Endothelial cell of umbilical vein (primary cell): ENCODE data around the gene MUC2. TPM values are rescaled to one million over a fixed set of nuclear protein-coding genes. Genes with fewer than 3 reads are reported as not detected.

Experiments
- BruUV-seq: library from RNA; stranded (reverse); fragments of 400-500 nt; replicated peaks from 2 replicates; lab custom pipeline; 2021; lab: Mats Ljungman, UMichigan
- CTCF ChIA-PET: fragments of 300-600, 350-600 bp; sonication (Branson Sonifier 250); formaldehyde crosslinking; loops from one replicate; lab custom pipeline; 2021; ENCODE audit warnings: antibody characterized with exemption, inconsistent platforms; lab: Charles Lee
- POLR2A ChIA-PET: fragments of 300-600, 350-600 bp; sonication (Branson Sonifier 250); formaldehyde crosslinking; loops from one replicate; lab custom pipeline; 2021; ENCODE audit warnings: antibody characterized with exemption, inconsistent platforms; lab: Charles Lee
- DNase-seq: peaks from one replicate; pipeline ENCODE4 v3.0.0-alpha.2; 2011; ENCODE audit warnings: low read depth, low spot score
- FAIRE-seq: peaks from 2 replicates; lab custom pipeline; 2011; peaks lifted over from hg19 to GRCh38; lab: Jason Lieb, UNC
- H2AFZ ChIP-seq: 2 replicates; pipeline ENCODE4 v1.6.0; 2012; ENCODE audit warnings: low read depth, low read length, control low read depth, inconsistent platforms
- H3K27ac ChIP-seq: 2 replicates; pipeline ENCODE4 v1.5.1; 2011; ENCODE audit warnings: low read depth, mild to moderate bottlenecking, control low read depth, low read length, moderate library complexity; ENCODE audit not compliant: insufficient read depth
- H3K27me3 ChIP-seq, 2 experiments: 2 replicates each; pipeline versions ENCODE4 v1.6.0 to v1.6.1; 2011; ENCODE audit warnings: low read length in 2 of 2, mixed read lengths in 1 of 2; ENCODE audit not compliant: control insufficient read depth in 2 of 2, insufficient read depth in 2 of 2
- H3K36me3 ChIP-seq, 2 experiments: 2 replicates in 1 of 2; 3 replicates in 1 of 2; pipeline ENCODE4 v1.5.1; 2011; ENCODE audit warnings: low read length in 2 of 2, mild to moderate bottlenecking in 1 of 2, moderate library complexity in 1 of 2; ENCODE audit not compliant: control insufficient read depth in 2 of 2, insufficient read depth in 2 of 2; ENCODE audit errors: extremely low read depth in 1 of 2
- H3K4me1 ChIP-seq: 3 replicates; pipeline ENCODE4 v1.5.1; 2011; ENCODE audit warnings: mild to moderate bottlenecking, low read length; ENCODE audit not compliant: control insufficient read depth, insufficient read depth; ENCODE audit errors: extremely low read depth
- H3K4me2 ChIP-seq: 2 replicates; pipeline ENCODE4 v1.6.1; 2011; ENCODE audit warnings: low read length, control low read depth, mixed read lengths; ENCODE audit not compliant: insufficient read depth
- H3K4me3 ChIP-seq, 3 experiments: fragments of 200-600 bp in 1 of 3; sonication (generic), shearing (Covaris generic) in 1 of 3; replicated peaks in 1 of 3; 2 replicates each; pipeline ENCODE4 v1.5.1; 2011 to 2016; ENCODE audit warnings: control low read depth in 3 of 3, low read length in 3 of 3, mild to moderate bottlenecking in 2 of 3, inconsistent platforms in 1 of 3, low read depth in 1 of 3, moderate library complexity in 1 of 3; ENCODE audit not compliant: insufficient read depth in 1 of 3
- H3K79me2 ChIP-seq: 2 replicates; pipeline ENCODE4 v1.6.0; 2012; ENCODE audit warnings: low read length, inconsistent platforms; ENCODE audit not compliant: control insufficient read depth, insufficient read depth
- H3K9ac ChIP-seq: replicated peaks from 2 replicates; pipeline ENCODE3; 2011; ENCODE audit warnings: low read length, control low read depth; ENCODE audit not compliant: insufficient read depth; ENCODE audit errors: extremely low read depth
- H3K9me1 ChIP-seq: replicated peaks from 3 replicates; pipeline ENCODE4 v1.6.0; 2011; ENCODE audit warnings: mild to moderate bottlenecking, low read length; ENCODE audit not compliant: control insufficient read depth, insufficient read depth; ENCODE audit errors: extremely low read depth
- H3K9me3 ChIP-seq: replicated peaks from 2 replicates; pipeline ENCODE4 v1.5.1; 2012; ENCODE audit warnings: low read length, inconsistent platforms; ENCODE audit not compliant: control insufficient read depth, insufficient read depth
- H4K20me1 ChIP-seq: replicated peaks from 2 replicates; pipeline ENCODE3; 2011; ENCODE audit warnings: mild to moderate bottlenecking, low read length; ENCODE audit not compliant: control insufficient read depth, insufficient read depth; ENCODE audit errors: extremely low read depth
- EZH2 ChIP-seq: IDR thresholded peaks from 2 replicates; pipeline ENCODE4 v1.6.1; 2012; ENCODE audit warnings: borderline replicate concordance, low read depth, mild to moderate bottlenecking, moderate library complexity, low read length, inconsistent platforms; ENCODE audit not compliant: severe bottlenecking
- FOS ChIP-seq: IDR thresholded peaks from 2 replicates; pipeline ENCODE4 v1.6.1; 2011; ENCODE audit warnings: mild to moderate bottlenecking, low read length, moderate library complexity, borderline replicate concordance; ENCODE audit not compliant: insufficient read depth
- GATA2 ChIP-seq: IDR thresholded peaks from 2 replicates; pipeline ENCODE4 v1.7.0; 2011; ENCODE audit warnings: low read depth, mild to moderate bottlenecking, moderate library complexity, mixed read lengths, low read length; ENCODE audit not compliant: insufficient read length, insufficient read depth
- JUN ChIP-seq: IDR thresholded peaks from 2 replicates; pipeline ENCODE4 v1.6.1; 2011; ENCODE audit warnings: borderline replicate concordance, low read depth; ENCODE audit not compliant: insufficient read length, insufficient read depth
- MYC ChIP-seq: IDR thresholded peaks from one replicate; pipeline ENCODE4 v1.6.1; 2011; ENCODE audit warnings: mild to moderate bottlenecking, low read depth, low read length
- POLR2A ChIP-seq: IDR thresholded peaks from 2 replicates; pipeline ENCODE4 v1.6.1; 2012; ENCODE audit warnings: low read depth, mild to moderate bottlenecking, control low read depth, low read length
- POLR2AphosphoS5 ChIP-seq: IDR thresholded peaks from 2 replicates; pipeline ENCODE4 v1.6.1; 2012; ENCODE audit warnings: low read depth, mild to moderate bottlenecking, control low read depth, low read length, moderate library complexity; ENCODE audit not compliant: insufficient read depth
- dilution Hi-C: fragments of 300-500 bp; cut with MboI; formaldehyde crosslinking; loops from one replicate; pipeline ENCODE4 v1.15.0; 2019; ENCODE audit warnings: low sequenced_read_pairs; ENCODE audit not compliant: extremely low pct_ligation_motif_present
- intact Hi-C: fragments of 100-400 bp; cut with micrococcal nuclease; formaldehyde crosslinking; loops from one replicate; pipeline ENCODE4 v1.10.0; 2022
- polyA plus RNA-seq, 4 experiments: library from polyadenylated mRNA; depleted of rRNA in 3 of 4; stranded (reverse) in 3 of 4; unstranded in 1 of 4; fragments of >200 nt; gene quantifications; 2 replicates each; pipeline versions ENCODE4 v1.2.1 to v1.2.3, GENCODE V29; 2011 to 2012; ENCODE audit warnings: missing spikeins in 1 of 4
- total RNA-seq: library from RNA; stranded (reverse); gene quantifications from 2 replicates; pipeline ENCODE4 v1.2.3, GENCODE V29; 2021
- TF ChIP-seq, protein P1 (sequence below), 2 donors: IDR thresholded peaks; 1 replicate in 1 of 2; 2 replicates in 1 of 2; pipeline ENCODE4 v1.5.1; 2011; ENCODE audit warnings: low read length in 2 of 2, mild to moderate bottlenecking in 2 of 2, moderate library complexity in 2 of 2, control low read depth in 1 of 2, inconsistent platforms in 1 of 2, low read depth in 1 of 2; ENCODE audit not compliant: insufficient read depth in 1 of 2; ENCODE audit errors: extremely low read depth in 1 of 2
- TF ChIP-seq, protein P2 (sequence below): IDR thresholded peaks from 2 replicates; pipeline ENCODE4 v1.6.1; 2011; ENCODE audit not compliant: insufficient read depth, insufficient read length

MUC2 gene
- total and polyA plus RNA-seq, 2 donors (not counting 3 experiments of a cell fraction or from before 2014, with no cell fraction given), result not detected

DNA sequence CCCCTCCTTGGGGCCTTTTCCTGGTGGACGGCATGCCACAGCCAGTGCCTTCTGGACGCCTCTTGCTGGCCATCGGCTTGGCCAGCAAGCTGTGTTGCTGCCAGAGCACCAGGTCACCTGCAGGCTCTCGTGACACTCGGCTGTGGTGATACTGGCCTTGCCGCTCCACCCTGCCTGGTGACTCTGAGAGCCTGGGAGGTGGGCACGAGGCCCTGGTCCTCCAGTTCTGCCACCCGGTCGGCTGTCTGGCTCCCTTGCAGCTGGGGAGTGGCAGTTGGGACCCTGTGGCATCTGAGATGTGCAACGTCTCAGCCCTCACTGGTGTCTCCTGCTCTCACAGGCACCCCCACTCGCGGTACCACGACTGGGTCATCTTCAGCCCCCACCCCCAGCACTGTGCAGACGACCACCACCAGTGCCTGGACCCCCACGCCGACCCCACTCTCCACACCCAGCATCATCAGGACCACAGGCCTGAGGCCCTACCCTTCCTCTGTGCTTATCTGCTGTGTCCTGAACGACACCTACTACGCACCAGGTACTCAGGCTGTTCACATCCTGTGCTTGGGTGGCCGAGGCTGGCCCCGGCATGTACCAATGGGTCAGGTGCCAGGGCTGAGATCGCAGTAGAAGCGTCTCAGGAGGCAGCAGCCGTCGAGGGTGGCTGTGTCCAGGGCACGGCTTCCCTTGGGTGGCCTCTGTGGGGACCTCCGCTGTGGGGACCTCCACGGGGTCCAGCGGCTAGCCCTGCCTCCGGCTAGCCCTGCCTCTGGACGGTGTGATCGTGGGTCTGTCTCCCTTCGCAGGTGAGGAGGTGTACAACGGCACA lies 26.0 kb downstream of the MUC2 start:
- Histone ChIP-seq H3K9ac (no peak overlapping the region), H3K9me3 (no peaks in the 10 kb centered on the region), H3K9me1 (no peaks in the 10 kb centered on the region), H4K20me1 (no peaks in the 10 kb centered on the region), H3K4me2 (no peak overlapping the region), H3K27ac (no peak overlapping the region), H3K36me3 (no peaks in the 10 kb centered on the region), H3K27me3 (no peaks in the 10 kb centered on the region), H3K79me2 (no peaks in the 10 kb centered on the region), H3K4me3 (no peak overlapping the region), H3K4me1 (no peaks in the 10 kb centered on the region), H2AFZ (no peak overlapping the region)
- dilution Hi-C loops (no loop called here), intact Hi-C loops (no loop called here)
- no peak for DNase-seq
- TF ChIP-seq, protein P1, sequence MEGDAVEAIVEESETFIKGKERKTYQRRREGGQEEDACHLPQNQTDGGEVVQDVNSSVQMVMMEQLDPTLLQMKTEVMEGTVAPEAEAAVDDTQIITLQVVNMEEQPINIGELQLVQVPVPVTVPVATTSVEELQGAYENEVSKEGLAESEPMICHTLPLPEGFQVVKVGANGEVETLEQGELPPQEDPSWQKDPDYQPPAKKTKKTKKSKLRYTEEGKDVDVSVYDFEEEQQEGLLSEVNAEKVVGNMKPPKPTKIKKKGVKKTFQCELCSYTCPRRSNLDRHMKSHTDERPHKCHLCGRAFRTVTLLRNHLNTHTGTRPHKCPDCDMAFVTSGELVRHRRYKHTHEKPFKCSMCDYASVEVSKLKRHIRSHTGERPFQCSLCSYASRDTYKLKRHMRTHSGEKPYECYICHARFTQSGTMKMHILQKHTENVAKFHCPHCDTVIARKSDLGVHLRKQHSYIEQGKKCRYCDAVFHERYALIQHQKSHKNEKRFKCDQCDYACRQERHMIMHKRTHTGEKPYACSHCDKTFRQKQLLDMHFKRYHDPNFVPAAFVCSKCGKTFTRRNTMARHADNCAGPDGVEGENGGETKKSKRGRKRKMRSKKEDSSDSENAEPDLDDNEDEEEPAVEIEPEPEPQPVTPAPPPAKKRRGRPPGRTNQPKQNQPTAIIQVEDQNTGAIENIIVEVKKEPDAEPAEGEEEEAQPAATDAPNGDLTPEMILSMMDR (IDR thresholded peaks at IDR 0.05; ENCODE audit: extremely low read depth in 1 of 2, insufficient read depth in 1 of 2, low read depth in 1 of 2, low read length in 2 of 2), result no peak
- TF ChIP-seq EZH2 (no peak), GATA2 (no peak), MYC (no peak), POLR2A (no peak), POLR2AphosphoS5 (no peak), JUN (no peak), FOS (no peak)
- TF ChIP-seq, protein P2, sequence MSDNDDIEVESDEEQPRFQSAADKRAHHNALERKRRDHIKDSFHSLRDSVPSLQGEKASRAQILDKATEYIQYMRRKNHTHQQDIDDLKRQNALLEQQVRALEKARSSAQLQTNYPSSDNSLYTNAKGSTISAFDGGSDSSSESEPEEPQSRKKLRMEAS, result no peak
- BruUV-seq, result no TSS peak
- ChIA-PET POLR2A (no interaction called here), CTCF (no interaction called here)
- no peak for FAIRE-seq
